ENCODE results near the gene FADS1. TPM values are rescaled to one million over a fixed set of nuclear protein-coding genes. Genes with fewer than 3 reads are reported as not detected.

The FADS1 gene
- total RNA-seq, 4 donors from 2014 or later: 25.4 to 209 (median 62.5) TPM

GRCh38 chr11:61806785-61807184, 10.0 kb downstream of the FADS1 start:
- H3K27me3 ChIP-seq: no peaks in the 10 kb centered on the region
- intact Hi-C loops (cut with DNase I; ENCODE audit: low total_unique reads) (no loop called here), in situ Hi-C loops (cut with MboI; ENCODE audit: low sequenced_read_pairs in 4 of 4) (loop anchor here in 1 of 4 donors (10.0 kb wide), 1 partner anchor 278 kb away; no protein-coding TSS in a partner anchor)
- TF ChIP-seq POLR2A (IDR thresholded peaks at IDR 0.05) (no peak), CTCF (IDR thresholded peaks at IDR 0.05 in 4 of 5, conservative IDR thresholded peaks at IDR 0.05 in 1 of 5) (no peak)
- ATAC-seq (no peak), DNase-seq (no peak)
- no peaks in the 10 kb centered on the region for H3K4me1 ChIP-seq
- no peak overlapping the region for H3K27ac ChIP-seq
- H3K36me3 ChIP-seq: no peaks in the 10 kb centered on the region
- no peaks in the 10 kb centered on the region for H3K9me3 ChIP-seq
- H3K4me3 ChIP-seq: no peak overlapping the region

GRCh38 chr11:61805146-61805545, 11.7 kb downstream of the FADS1 start:
- TF ChIP-seq CTCF (IDR thresholded peaks at IDR 0.05 in 4 of 5, conservative IDR thresholded peaks at IDR 0.05 in 1 of 5) (no peak), POLR2A (IDR thresholded peaks at IDR 0.05) (no peak)
- intact Hi-C loops (cut with DNase I; ENCODE audit: low total_unique reads) (no loop called here), in situ Hi-C loops (cut with MboI; ENCODE audit: low sequenced_read_pairs in 4 of 4) (loop anchor here in 1 of 4 donors (10.0 kb wide), 1 partner anchor 280 kb away; no protein-coding TSS in a partner anchor)
- H3K36me3 ChIP-seq: no peaks in the 10 kb centered on the region
- H3K9me3 ChIP-seq: no peaks in the 10 kb centered on the region
- H3K27me3 ChIP-seq: no peaks in the 10 kb centered on the region
- H3K4me1 ChIP-seq: no peaks in the 10 kb centered on the region
- H3K27ac ChIP-seq: no peak overlapping the region
- ATAC-seq (no peak), DNase-seq (no peak)
- H3K4me3 ChIP-seq: no peak overlapping the region

- H3K27ac ChIP-seq: no peak overlapping the region
- in situ Hi-C loops (cut with MboI; ENCODE audit: low sequenced_read_pairs in 4 of 4): loop anchor here in 1 of 4 donors (10.0 kb wide), 1 partner anchor 281 kb away; no protein-coding TSS in a partner anchor
- TF ChIP-seq POLR2A (IDR thresholded peaks at IDR 0.05): no peak
- no peak for TF ChIP-seq CTCF (IDR thresholded peaks at IDR 0.05 in 4 of 5, conservative IDR thresholded peaks at IDR 0.05 in 1 of 5)
- intact Hi-C loops (cut with DNase I; ENCODE audit: low total_unique reads): no loop called here
- no peaks in the 10 kb centered on the region for H3K4me1 ChIP-seq
- H3K36me3 ChIP-seq: no peaks in the 10 kb centered on the region
- no peaks in the 10 kb centered on the region for H3K9me3 ChIP-seq
- ATAC-seq (no peak), DNase-seq (no peak)
- no peaks in the 10 kb centered on the region for H3K27me3 ChIP-seq
- no peak overlapping the region for H3K4me3 ChIP-seq
Observed at GRCh38 chr11:61803889-61804647, 12.7 kb downstream of the FADS1 start.

- Histone ChIP-seq H3K9me3 (no peaks in the 10 kb centered on the region), H3K4me3 (no peak overlapping the region), H3K4me1 (peaks cover 1 to 3% of the 10 kb centered on the region in 2 donors), H3K27me3 (no peaks in the 10 kb centered on the region), H3K36me3 (no peaks in the 10 kb centered on the region), H3K27ac (no peak overlapping the region)
- DNase-seq: no peak
- in situ Hi-C loops (cut with MboI; ENCODE audit: low sequenced_read_pairs in 4 of 4) (loop anchor here in 1 of 4 donors (10.0 kb wide), 1 partner anchor 282 kb away; no protein-coding TSS in a partner anchor), intact Hi-C loops (cut with DNase I; ENCODE audit: low total_unique reads) (no loop called here)
- TF ChIP-seq CTCF (IDR thresholded peaks at IDR 0.05 in 4 of 5, conservative IDR thresholded peaks at IDR 0.05 in 1 of 5) (no peak), POLR2A (IDR thresholded peaks at IDR 0.05) (no peak)
- ATAC-seq: no peak
Observed at GRCh38 chr11:61802605-61803004, 14.2 kb downstream of the FADS1 start.

Measured in gastrocnemius medialis (tissue), 4 donors.